SK-N-MC (cell line): ENCODE results near the gene GNL3L.

Experiments used
- EZH2 ChIP-seq: fragments of 200-600 bp; sonication (generic); IDR thresholded peaks from one replicate; pipeline ENCODE4 v1.6.1; 2017; ENCODE audit warnings: antibody characterized with exemption
- FOXP2 ChIP-seq: optimal IDR thresholded peaks from 2 replicates; pipeline ENCODE3; 2011; ENCODE audit warnings: mild to moderate bottlenecking, moderate library complexity; ENCODE audit not compliant: insufficient read depth; ENCODE audit errors: extremely low read length, control extremely low read depth

GRCh38 chrX:54534271-54534670 is 4.3 kb downstream of the GNL3L start:
- TF ChIP-seq EZH2 (no peak), FOXP2 (no peak)
